Neural cell (in vitro differentiated cells): ENCODE results near the gene MSH2. TPM values are rescaled to one million over a fixed set of nuclear protein-coding genes. Genes with fewer than 3 reads are reported as not detected.
"Not testable (repeated sequence)": the region's sequence is repeated elsewhere in the genome, so short reads cannot be mapped to it uniquely, and the experiment has no call there.

Source experiments
- H2AFZ ChIP-seq: fragments of 200-600, 300-800 bp; sonication (generic), shearing (Covaris generic); 2 replicates; pipeline ENCODE4 v1.6.0; 2014; ENCODE audit warnings: low read depth, mild to moderate bottlenecking, antibody characterized with exemption, low read length, moderate library complexity
- H3F3A ChIP-seq: fragments of 200-600 bp; shearing (Covaris generic); 2 replicates; pipeline ENCODE4 v1.6.1; 2016; ENCODE audit warnings: mild to moderate bottlenecking, moderate library complexity, mixed read lengths, antibody characterized with exemption, low read length; ENCODE audit not compliant: insufficient read depth, poor library complexity, severe bottlenecking
- H3K27ac ChIP-seq: fragments of 200-600, 300-800 bp; sonication (generic), shearing (Covaris generic); 2 replicates; pipeline ENCODE4 v1.5.1; 2014; ENCODE audit warnings: mild to moderate bottlenecking, low read length, moderate library complexity
- H3K27me3 ChIP-seq: fragments of 300-800, 200-600 bp; sonication (generic), shearing (Covaris generic); 2 replicates; pipeline ENCODE4 v1.6.0; 2014; ENCODE audit warnings: mild to moderate bottlenecking, low read depth, low read length, moderate library complexity; ENCODE audit not compliant: insufficient read depth
- H3K36me3 ChIP-seq: fragments of 300-800, 200-600 bp; sonication (generic), shearing (Covaris generic); 2 replicates; pipeline ENCODE4 v1.5.1; 2014; ENCODE audit warnings: mild to moderate bottlenecking, antibody characterized with exemption, low read length, moderate library complexity; ENCODE audit not compliant: insufficient read depth
- H3K4me2 ChIP-seq: fragments of 300-800, 200-600 bp; sonication (generic), shearing (Covaris generic); 2 replicates; pipeline ENCODE4 v1.6.0; 2014; ENCODE audit warnings: mild to moderate bottlenecking, low read length
- H3K4me3 ChIP-seq: fragments of 300-800, 200-600 bp; sonication (generic), shearing (Covaris generic); 2 replicates; pipeline ENCODE4 v1.5.1; 2014; ENCODE audit warnings: mild to moderate bottlenecking, low read length, moderate library complexity
- H3K79me2 ChIP-seq: fragments of 200-600 bp; shearing (Covaris generic); replicated peaks from 2 replicates; pipeline ENCODE4 v1.6.0; 2014; ENCODE audit warnings: mild to moderate bottlenecking, low read length, moderate library complexity; ENCODE audit not compliant: insufficient read depth
- H3K9ac ChIP-seq: fragments of 300-800, 200-600 bp; sonication (generic), shearing (Covaris generic); 2 replicates; pipeline ENCODE4 v1.6.1; 2016; ENCODE audit warnings: mild to moderate bottlenecking, low read length, mixed read lengths
- H3K9me2 ChIP-seq: fragments of 200-600 bp; shearing (Covaris generic); 2 replicates; pipeline ENCODE4 v1.6.1; 2016; ENCODE audit warnings: mild to moderate bottlenecking, low read length, mixed read lengths; ENCODE audit not compliant: insufficient read depth
- H3K9me3 ChIP-seq: fragments of 200-600, 300-800 bp; sonication (generic), shearing (Covaris generic); 2 replicates; pipeline ENCODE4 v1.6.1; 2016; ENCODE audit warnings: mild to moderate bottlenecking, mixed run types, low read length, moderate library complexity, mixed read lengths
- H4K20me1 ChIP-seq: fragments of 200-600 bp; shearing (Covaris generic); 2 replicates; pipeline ENCODE4 v1.6.1; 2016; ENCODE audit warnings: mild to moderate bottlenecking, mixed run types; ENCODE audit not compliant: insufficient read depth
- CTCF ChIP-seq: fragments of 450-650 bp; IDR thresholded peaks from 2 replicates; pipeline ENCODE4 v1.5.1; 2014; ENCODE audit warnings: antibody characterized with exemption, mild to moderate bottlenecking, moderate library complexity; ENCODE audit not compliant: poor library complexity, severe bottlenecking
- EP300 ChIP-seq: fragments of 450-650 bp; conservative IDR thresholded peaks from 2 replicates; pipeline ENCODE4 v1.6.1; 2014; ENCODE audit warnings: antibody characterized with exemption, mild to moderate bottlenecking, moderate library complexity; ENCODE audit not compliant: poor library complexity, severe bottlenecking
- MXI1 ChIP-seq: fragments of 450-650 bp; conservative IDR thresholded peaks from 2 replicates; pipeline ENCODE4 v1.6.1; 2014; ENCODE audit warnings: antibody characterized with exemption, mild to moderate bottlenecking; ENCODE audit not compliant: poor library complexity, severe bottlenecking
- POLR2AphosphoS5 ChIP-seq: IDR thresholded peaks from 2 replicates; pipeline ENCODE4 v1.6.1; 2012
- RAD21 ChIP-seq: fragments of 450-650 bp; conservative IDR thresholded peaks from 2 replicates; pipeline ENCODE4 v1.6.1; 2014; ENCODE audit warnings: antibody characterized with exemption, mild to moderate bottlenecking, moderate library complexity
- REST ChIP-seq: IDR thresholded peaks from 2 replicates; pipeline ENCODE4 v1.6.1; 2012; ENCODE audit warnings: borderline replicate concordance
- SMC3 ChIP-seq: fragments of 450-650 bp; conservative IDR thresholded peaks from 2 replicates; pipeline ENCODE4 v1.6.1; 2014; ENCODE audit warnings: antibody characterized with exemption, mild to moderate bottlenecking, moderate library complexity; ENCODE audit not compliant: poor library complexity
- TAF1 ChIP-seq: IDR thresholded peaks from 2 replicates; pipeline ENCODE4 v1.6.1; 2012; ENCODE audit warnings: low read depth
- polyA plus RNA-seq: library from polyadenylated mRNA; depleted of rRNA; stranded (reverse); fragments of >200 nt; gene quantifications from 2 replicates; pipeline ENCODE4 v1.2.3, GENCODE V29; 2014

The MSH2 gene
- polyA plus RNA-seq, 1 donor from 2014 or later = 105 TPM

- Histone ChIP-seq H3K4me3 (no peak overlapping the region), H3K36me3 (no peaks in the 10 kb centered on the region), H3K27me3 (no peaks in the 10 kb centered on the region), H3K9me2 (no peaks in the 10 kb centered on the region), H3K79me2 (no peaks in the 10 kb centered on the region), H3K4me2 (no peak overlapping the region), H3K27ac (no peak overlapping the region), H3K9ac (no peak overlapping the region), H3F3A (no peaks in the 10 kb centered on the region), H3K9me3 (no peaks in the 10 kb centered on the region), H4K20me1 (no peaks in the 10 kb centered on the region), H2AFZ (no peak overlapping the region)
- TF ChIP-seq RAD21 = no peak
- no peak for TF ChIP-seq MXI1
- no peak for TF ChIP-seq TAF1
- no peak for TF ChIP-seq REST
- TF ChIP-seq EP300 = no peak
- TF ChIP-seq POLR2AphosphoS5 = no peak
These were observed 11.9 kb downstream of the MSH2 start for GRCh38 chr2:47414682-47415458.

GRCh38 chr2:47420214-47420613 is 17.3 kb downstream of the MSH2 start:
- Histone ChIP-seq H3K36me3 (peaks cover 4% of the 10 kb centered on the region), H3K4me2 (no peak overlapping the region), H4K20me1 (no peaks in the 10 kb centered on the region), H3K79me2 (no peaks in the 10 kb centered on the region), H3K9me3 (no peaks in the 10 kb centered on the region), H3K9me2 (no peaks in the 10 kb centered on the region), H3K27me3 (no peaks in the 10 kb centered on the region), H3K9ac (no peak overlapping the region), H3F3A (no peaks in the 10 kb centered on the region), H3K27ac (no peak overlapping the region), H2AFZ (no peak overlapping the region), H3K4me3 (no peak overlapping the region)
- no peak for TF ChIP-seq SMC3
- no peak for TF ChIP-seq REST
- TF ChIP-seq MXI1 = no peak
- TF ChIP-seq CTCF = no peak
- no peak for TF ChIP-seq POLR2AphosphoS5
- no peak for TF ChIP-seq TAF1

GRCh38 chr2:47420683-47421082 is 17.7 kb downstream of the MSH2 start:
- H3K36me3 ChIP-seq, H3K9me2 ChIP-seq, H2AFZ ChIP-seq, H3K79me2 ChIP-seq, H3F3A ChIP-seq, H3K9me3 ChIP-seq, H3K4me3 ChIP-seq, H3K27ac ChIP-seq, H3K9ac ChIP-seq, H3K27me3 ChIP-seq, H4K20me1 ChIP-seq, H3K4me2 ChIP-seq: not testable (repeated sequence)
